Cerebellar cortex (tissue), 1 donor: Measurements from ENCODE around the gene CSNK1A1.
"Not testable (repeated sequence)": the region's sequence is repeated elsewhere in the genome, so short reads cannot be mapped to it uniquely, and the experiment has no call there.

Experiments
- DNase-seq: peaks from one replicate; pipeline ENCODE4 v3.0.0-alpha.2; 2015; ENCODE audit warnings: low spot score

The CSNK1A1 gene

GRCh38 chr5:149456597-149457392 is 94.4 kb downstream of the CSNK1A1 start:
- no peak for DNase-seq

- DNase-seq: no peak
Measured at GRCh38 chr5:149455889-149456409, 95.3 kb downstream of the CSNK1A1 start.

- no peak for DNase-seq
Measured at GRCh38 chr5:149453618-149454415, 97.4 kb downstream of the CSNK1A1 start.

GRCh38 chr5:149452665-149453617 is 98.3 kb downstream of the CSNK1A1 start:
- no peak for DNase-seq

- no peak for DNase-seq
Measured at GRCh38 chr5:149452007-149452664, 99.1 kb downstream of the CSNK1A1 start.

- DNase-seq: no peak
Measured at GRCh38 chr5:149450199-149450598, 101.0 kb downstream of the CSNK1A1 start.

- DNase-seq: no peak
Measured at GRCh38 chr5:149448831-149449714, 102.2 kb downstream of the CSNK1A1 start.

- no peak for DNase-seq
Measured at GRCh38 chr5:149448431-149448830, 102.8 kb downstream of the CSNK1A1 start.

GRCh38 chr5:149447373-149448367 is 103.6 kb downstream of the CSNK1A1 start:
- DNase-seq: no peak

GRCh38 chr5:149446794-149447193 is 104.4 kb downstream of the CSNK1A1 start:
- not testable (repeated sequence) for DNase-seq

GRCh38 chr5:149445739-149446369 is 105.4 kb downstream of the CSNK1A1 start:
- no peak for DNase-seq

GRCh38 chr5:149445343-149445738 is 105.9 kb downstream of the CSNK1A1 start:
- DNase-seq: no peak

- DNase-seq: not testable (repeated sequence)
Measured at GRCh38 chr5:149444430-149444829, 106.8 kb downstream of the CSNK1A1 start.

GRCh38 chr5:149443210-149443609 is 108.0 kb downstream of the CSNK1A1 start:
- no peak for DNase-seq

GRCh38 chr5:149442563-149443182 is 108.6 kb downstream of the CSNK1A1 start:
- DNase-seq: peak; percentile 79
